GM21447 (cell line): ENCODE measurements around the gene NCBP1.
"Not testable (repeated sequence)": the region's sequence is repeated elsewhere in the genome, so short reads cannot be mapped to it uniquely, and the experiment has no call there.

ENCODE experiments used
- ATAC-seq: cut with Tn5 transposase; IDR thresholded peaks from one replicate; pipeline ENCODE4 v1.9.1; 2021; ENCODE audit not compliant: unreplicated experiment

Gene NCBP1

GRCh38 chr9:97672403-97672802, 38.8 kb downstream of the NCBP1 start:
- no peak for ATAC-seq

- no peak for ATAC-seq
These were observed 40.3 kb downstream of the NCBP1 start for GRCh38 chr9:97673922-97674321.

- no peak for ATAC-seq
These were observed 42.0 kb downstream of the NCBP1 start for GRCh38 chr9:97675655-97676054.

- no peak for ATAC-seq
These were observed 48.6 kb downstream of the NCBP1 start for GRCh38 chr9:97682242-97682641.

GRCh38 chr9:97688654-97689053, 55.0 kb downstream of the NCBP1 start:
- ATAC-seq, result no peak

- no peak for ATAC-seq
These were observed 56.0 kb downstream of the NCBP1 start for GRCh38 chr9:97689401-97690180.

- ATAC-seq, result no peak
These were observed 61.1 kb downstream of the NCBP1 start for GRCh38 chr9:97694769-97695168.

GRCh38 chr9:97695390-97695789, 61.8 kb downstream of the NCBP1 start:
- ATAC-seq, result no peak

- ATAC-seq, result no peak
These were observed 62.6 kb downstream of the NCBP1 start for GRCh38 chr9:97695995-97696802.

GRCh38 chr9:97696803-97697601, 63.4 kb downstream of the NCBP1 start, which contains the start of gene XPA:
TSS of gene XPA (minus strand) at chr9:97697340. CDS start at chr9:97697292, 48 bp downstream.
- ATAC-seq, result peak; percentile 87

GRCh38 chr9:97697837-97698236, 64.2 kb downstream of the NCBP1 start:
- ATAC-seq, result no peak

- ATAC-seq, result no peak
These were observed 65.2 kb downstream of the NCBP1 start for GRCh38 chr9:97698865-97699264.

GRCh38 chr9:97699281-97699680, 65.7 kb downstream of the NCBP1 start:
- ATAC-seq, result not testable (repeated sequence)

- ATAC-seq, result not testable (repeated sequence)
These were observed 66.2 kb downstream of the NCBP1 start for GRCh38 chr9:97699824-97700223.

GRCh38 chr9:97703437-97704344, 70.1 kb downstream of the NCBP1 start:
- peak; percentile 57 for ATAC-seq

- no peak for ATAC-seq
These were observed 70.7 kb downstream of the NCBP1 start for GRCh38 chr9:97704345-97704677.

- no peak for ATAC-seq
These were observed 71.2 kb downstream of the NCBP1 start for GRCh38 chr9:97704851-97705250.

- ATAC-seq, result no peak
These were observed 71.8 kb downstream of the NCBP1 start for GRCh38 chr9:97705354-97705950.

- no peak for ATAC-seq
These were observed 72.6 kb downstream of the NCBP1 start for GRCh38 chr9:97706246-97706645.
